ENCODE results near the gene ZDHHC14. TPM values are rescaled to one million over a fixed set of nuclear protein-coding genes. Genes with fewer than 3 reads are reported as not detected.

ZDHHC14 gene
- total and polyA plus RNA-seq, 12 donors, result 7.7 to 31.2 (median 15.2) TPM

DNA sequence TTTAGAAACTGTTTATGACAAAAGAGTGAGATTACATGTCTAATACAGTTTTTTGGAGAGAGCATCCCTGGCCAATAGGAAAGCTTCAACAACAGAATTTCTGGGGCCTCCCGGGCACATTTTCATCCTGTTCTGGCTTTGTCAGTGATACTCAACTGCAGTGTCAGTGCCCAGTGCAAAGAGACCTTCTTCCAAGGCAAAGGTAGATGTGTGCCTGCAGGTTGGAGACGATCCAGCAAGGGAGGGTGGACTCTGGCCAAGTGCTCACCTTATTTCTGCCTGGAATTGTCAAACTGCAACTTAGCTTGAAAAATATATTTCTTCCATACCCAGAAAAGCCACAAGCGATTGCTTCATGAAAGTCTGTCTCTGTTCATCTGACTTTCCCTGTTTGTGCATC lies 230.4 kb downstream of the ZDHHC14 start:
- ATAC-seq (no peak), DNase-seq (no peak)
- intact Hi-C loops (cut with DNase I), result no loop called here
- Histone ChIP-seq H3K4me1 (peaks cover 0 to 15% (median 6%) of the 10 kb centered on the region in 9 donors), H3K27ac (no peak overlapping the region), H3K9me3 (no peaks in the 10 kb centered on the region), H3K36me3 (no peaks in the 10 kb centered on the region), H3K4me3 (no peak overlapping the region), H3K27me3 (no peaks in the 10 kb centered on the region)
- no peak for TF ChIP-seq CTCF (IDR thresholded peaks at IDR 0.05)
- 94% methylated on average over 3 of the region's 3 CpGs for WGBS, 2 donors

DNA sequence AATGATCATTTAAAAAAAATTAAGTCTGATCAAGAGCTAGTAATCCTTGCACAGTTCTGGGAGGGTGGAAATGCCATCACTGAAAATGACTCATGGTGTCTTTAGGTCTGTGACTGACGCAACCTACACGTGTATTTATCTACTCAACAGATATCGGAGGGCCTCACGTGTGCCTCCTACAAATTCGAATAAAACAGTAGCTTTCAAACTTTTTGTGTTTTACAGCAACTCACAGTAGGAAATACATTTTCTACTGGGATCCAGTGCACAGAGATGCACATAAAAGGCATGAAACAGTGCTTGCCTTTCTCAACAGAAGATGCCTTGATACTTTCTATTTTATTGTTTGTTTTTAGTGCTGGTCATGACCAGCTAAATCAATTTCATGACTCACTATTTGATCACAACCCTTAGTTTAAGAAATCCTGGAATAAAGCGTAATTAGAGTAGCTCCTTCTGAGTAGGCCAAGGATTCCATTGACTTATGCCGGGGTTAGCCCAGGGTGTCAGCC lies 232.1 kb downstream of the ZDHHC14 start:
- no peak overlapping the region for H3K27ac ChIP-seq
- no peaks in the 10 kb centered on the region for H3K36me3 ChIP-seq
- no peak for DNase-seq
- no peaks in the 10 kb centered on the region for H3K27me3 ChIP-seq
- no peak overlapping the region for H3K4me3 ChIP-seq
- H3K9me3 ChIP-seq, result no peaks in the 10 kb centered on the region
- 86 to 89% methylated on average over 7 of the region's 7 CpGs for WGBS, 2 donors
- intact Hi-C loops (cut with DNase I), result no loop called here
- peaks cover 0 to 15% (median 6%) of the 10 kb centered on the region in 9 donors for H3K4me1 ChIP-seq
- TF ChIP-seq CTCF (IDR thresholded peaks at IDR 0.05), result no peak
- no peak for ATAC-seq

- H3K27ac ChIP-seq, result no peak overlapping the region
- WGBS, 2 donors, result 96 to 97% methylated on average over 5 of the region's 5 CpGs
- DNase-seq (no peak), ATAC-seq (no peak)
- no peaks in the 10 kb centered on the region for H3K36me3 ChIP-seq
- TF ChIP-seq CTCF (IDR thresholded peaks at IDR 0.05), result peak in 2 of 9 donors; percentile 9 to 10
- no peaks in the 10 kb centered on the region for H3K9me3 ChIP-seq
- H3K4me1 ChIP-seq, result peaks cover 0 to 10% (median 6%) of the 10 kb centered on the region in 9 donors
- intact Hi-C loops (cut with DNase I), result no loop called here
- no peaks in the 10 kb centered on the region for H3K27me3 ChIP-seq
- no peak overlapping the region for H3K4me3 ChIP-seq
These were observed 233.1 kb downstream of the ZDHHC14 start for GRCh38 chr6:157614026-157614568.

DNA sequence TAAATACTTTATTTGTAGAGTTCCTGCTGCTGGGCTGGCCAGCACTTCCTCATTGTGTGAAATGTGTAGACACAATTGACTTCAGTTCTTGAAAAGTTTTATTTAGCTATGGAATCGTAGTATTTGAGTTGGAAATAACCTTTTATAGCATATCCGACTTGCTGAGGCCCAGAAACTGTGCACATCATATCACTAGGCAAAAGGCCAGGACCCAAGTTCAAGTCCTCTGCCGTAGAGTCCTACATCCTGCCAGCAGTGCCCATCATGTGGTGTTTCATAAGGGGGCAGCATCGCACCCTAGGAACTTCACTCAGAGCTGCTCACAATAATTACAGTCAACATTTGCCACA lies 234.4 kb downstream of the ZDHHC14 start:
- Histone ChIP-seq H3K4me1 (peaks cover 0 to 9% (median 5%) of the 10 kb centered on the region in 9 donors), H3K4me3 (no peak overlapping the region), H3K9me3 (no peaks in the 10 kb centered on the region), H3K36me3 (no peaks in the 10 kb centered on the region), H3K27me3 (no peaks in the 10 kb centered on the region), H3K27ac (peak overlapping the region in 1 of 10 donors; percentile 4)
- DNase-seq (no peak), ATAC-seq (no peak)
- TF ChIP-seq CTCF (IDR thresholded peaks at IDR 0.05), result peak in 1 of 9 donors; percentile 29
- intact Hi-C loops (cut with DNase I), result no loop called here
- 74 to 75% methylated on average over 4 of the region's 4 CpGs for WGBS, 2 donors

Data from heart right ventricle (tissue), 16 donors.